Osteocyte (in vitro differentiated cells): Measurements from ENCODE around the gene MID1IP1. TPM values are rescaled to one million over a fixed set of nuclear protein-coding genes. Genes with fewer than 3 reads are reported as not detected.

Source experiments
- DNase-seq: peaks from one replicate; pipeline ENCODE4 v3.0.0; 2021; ENCODE audit warnings: mixed read lengths; ENCODE audit not compliant: unreplicated experiment; ENCODE audit errors: extremely low spot score
- H3K27ac Mint-ChIP-seq: one replicate; pipeline ENCODE4 v1.8.0; 2021; ENCODE audit warnings: mild to moderate bottlenecking, mixed read lengths; ENCODE audit not compliant: unreplicated experiment
- H3K27me3 Mint-ChIP-seq: one replicate; pipeline ENCODE4 v1.8.0; 2021; ENCODE audit warnings: mixed read lengths; ENCODE audit not compliant: unreplicated experiment
- H3K36me3 Mint-ChIP-seq: one replicate; pipeline ENCODE4 v1.8.0; 2021; ENCODE audit warnings: mixed read lengths; ENCODE audit not compliant: unreplicated experiment
- H3K4me1 Mint-ChIP-seq: one replicate; pipeline ENCODE4 v1.8.0; 2021; ENCODE audit warnings: mixed read lengths; ENCODE audit not compliant: unreplicated experiment
- H3K4me3 Mint-ChIP-seq: one replicate; pipeline ENCODE4 v1.8.0; 2021; ENCODE audit warnings: mild to moderate bottlenecking, moderate library complexity, mixed read lengths; ENCODE audit not compliant: unreplicated experiment
- H3K9me3 Mint-ChIP-seq: one replicate; pipeline ENCODE4 v1.8.0; 2021; ENCODE audit warnings: mixed read lengths; ENCODE audit not compliant: unreplicated experiment
- long read RNA-seq: library from polyadenylated mRNA; unstranded; transcript quantifications from one replicate; pipeline ENCODE4 v2.0.0, GENCODE V29; 2021
- total RNA-seq: library from RNA; stranded (reverse); gene quantifications from 2 replicates; pipeline ENCODE4 v1.2.1, GENCODE V29; 2021
- TF ChIP-seq, protein P1 (sequence below): fragments of 200-600 bp; sonication (generic); IDR thresholded peaks from 2 replicates; pipeline ENCODE4 v1.5.0; 2021; ENCODE audit warnings: antibody characterized with exemption, mild to moderate bottlenecking, moderate library complexity

Gene MID1IP1, protein sequence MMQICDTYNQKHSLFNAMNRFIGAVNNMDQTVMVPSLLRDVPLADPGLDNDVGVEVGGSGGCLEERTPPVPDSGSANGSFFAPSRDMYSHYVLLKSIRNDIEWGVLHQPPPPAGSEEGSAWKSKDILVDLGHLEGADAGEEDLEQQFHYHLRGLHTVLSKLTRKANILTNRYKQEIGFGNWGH
- total RNA-seq, result 25.6 and 26.7 TPM in 2 replicates
- long read RNA-seq, result 0 reads

- no peaks in the 10 kb centered on the region for H3K36me3 Mint-ChIP-seq
- H3K4me3 Mint-ChIP-seq, result peak within 1 kb of the TSS; percentile 89
- TF ChIP-seq, protein P1, sequence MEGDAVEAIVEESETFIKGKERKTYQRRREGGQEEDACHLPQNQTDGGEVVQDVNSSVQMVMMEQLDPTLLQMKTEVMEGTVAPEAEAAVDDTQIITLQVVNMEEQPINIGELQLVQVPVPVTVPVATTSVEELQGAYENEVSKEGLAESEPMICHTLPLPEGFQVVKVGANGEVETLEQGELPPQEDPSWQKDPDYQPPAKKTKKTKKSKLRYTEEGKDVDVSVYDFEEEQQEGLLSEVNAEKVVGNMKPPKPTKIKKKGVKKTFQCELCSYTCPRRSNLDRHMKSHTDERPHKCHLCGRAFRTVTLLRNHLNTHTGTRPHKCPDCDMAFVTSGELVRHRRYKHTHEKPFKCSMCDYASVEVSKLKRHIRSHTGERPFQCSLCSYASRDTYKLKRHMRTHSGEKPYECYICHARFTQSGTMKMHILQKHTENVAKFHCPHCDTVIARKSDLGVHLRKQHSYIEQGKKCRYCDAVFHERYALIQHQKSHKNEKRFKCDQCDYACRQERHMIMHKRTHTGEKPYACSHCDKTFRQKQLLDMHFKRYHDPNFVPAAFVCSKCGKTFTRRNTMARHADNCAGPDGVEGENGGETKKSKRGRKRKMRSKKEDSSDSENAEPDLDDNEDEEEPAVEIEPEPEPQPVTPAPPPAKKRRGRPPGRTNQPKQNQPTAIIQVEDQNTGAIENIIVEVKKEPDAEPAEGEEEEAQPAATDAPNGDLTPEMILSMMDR, result no peak
- H3K27me3 Mint-ChIP-seq, result no peaks in the 10 kb centered on the region
- peak; percentile 93 for DNase-seq
- no peaks in the 10 kb centered on the region for H3K9me3 Mint-ChIP-seq
- peak within 1 kb of the TSS; percentile 98 for H3K27ac Mint-ChIP-seq
- peaks cover 32% of the 10 kb centered on the region for H3K4me1 Mint-ChIP-seq
Measured at GRCh38 chrX:38800981-38801845, at the start of gene MID1IP1. Gene MID1IP1, plus strand, starts transcription at chrX:38801459. Its CDS starts 3,488 bp downstream, at chrX:38804947.

- Mint-ChIP-seq H3K27ac (no peak overlapping the region), H3K4me3 (no peak overlapping the region), H3K27me3 (peaks cover 3% of the 10 kb centered on the region), H3K36me3 (no peaks in the 10 kb centered on the region), H3K4me1 (no peaks in the 10 kb centered on the region), H3K9me3 (peaks cover 7% of the 10 kb centered on the region)
- no peak for DNase-seq
- TF ChIP-seq, protein P1, result peak; percentile 65
Measured at GRCh38 chrX:38754102-38754790, 47.0 kb upstream of the MID1IP1 start.

DNA sequence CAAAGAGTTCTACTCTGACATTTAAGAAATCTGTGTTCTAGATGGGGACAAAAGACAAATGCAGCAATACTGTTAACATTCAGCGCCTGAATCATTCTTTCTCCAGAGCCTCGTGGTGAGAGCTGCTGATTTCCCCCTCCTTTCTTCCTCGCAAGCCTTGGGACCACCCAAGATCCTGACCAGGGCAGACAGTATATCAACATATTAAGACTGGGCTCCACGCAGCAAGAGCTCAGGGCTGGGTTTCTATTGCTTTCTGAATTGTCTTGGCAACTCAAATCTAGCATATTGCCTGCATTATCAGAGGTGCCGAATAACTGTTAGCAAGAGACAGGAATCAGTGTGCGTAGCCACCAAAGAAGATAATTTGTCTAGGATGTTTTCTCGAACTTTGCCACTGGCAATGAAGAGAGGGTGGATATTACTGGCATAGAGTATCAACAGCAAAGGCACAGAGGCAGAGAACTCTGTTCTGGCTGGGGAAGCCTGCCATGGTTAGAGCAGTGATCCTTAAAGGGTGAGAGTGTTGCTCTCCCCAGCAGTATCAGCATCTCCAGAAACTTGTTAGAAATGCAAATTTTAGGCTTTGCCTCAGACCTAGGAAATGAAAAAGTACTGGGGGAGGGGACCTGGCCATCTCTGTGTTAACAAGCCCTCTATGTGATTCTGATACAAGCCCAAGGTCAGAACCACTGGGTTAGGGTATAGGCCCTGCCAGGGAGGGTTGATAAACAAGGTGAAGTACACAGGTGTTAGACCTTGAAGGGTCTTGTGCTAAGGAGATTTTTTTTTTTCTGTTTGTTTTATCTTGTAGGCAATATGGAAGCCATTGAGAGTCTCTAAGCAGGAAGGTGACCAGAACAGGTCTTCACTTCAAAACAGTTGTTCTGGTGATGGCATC, 46.2 kb upstream of the MID1IP1 start:
- H3K27me3 Mint-ChIP-seq, result peaks cover 3% of the 10 kb centered on the region
- H3K9me3 Mint-ChIP-seq, result peaks cover 4% of the 10 kb centered on the region
- TF ChIP-seq, protein P1, result no peak
- no peak overlapping the region for H3K27ac Mint-ChIP-seq
- H3K4me3 Mint-ChIP-seq, result no peak overlapping the region
- no peak for DNase-seq
- H3K4me1 Mint-ChIP-seq, result no peaks in the 10 kb centered on the region
- H3K36me3 Mint-ChIP-seq, result no peaks in the 10 kb centered on the region

DNA sequence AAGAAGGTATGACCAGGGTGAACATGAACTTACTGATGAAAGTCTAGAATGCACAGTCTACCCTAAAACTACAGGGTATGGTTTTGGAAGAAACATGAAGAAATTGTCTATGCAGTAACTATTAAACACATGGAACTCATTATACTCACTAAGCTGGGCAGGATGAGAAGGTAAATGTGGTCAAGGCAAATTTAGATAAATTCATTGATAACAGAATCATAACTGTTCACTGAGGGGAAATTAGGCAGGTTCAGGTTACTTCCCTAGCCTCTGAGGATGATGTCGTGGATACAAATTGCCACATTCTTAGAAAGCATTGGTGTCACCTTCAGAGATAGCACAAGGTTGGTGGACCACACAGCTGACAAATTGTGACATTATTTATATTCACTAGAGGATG, 40.4 kb upstream of the MID1IP1 start:
- Mint-ChIP-seq H3K4me3 (no peak overlapping the region), H3K9me3 (peaks cover 9% of the 10 kb centered on the region), H3K27ac (no peak overlapping the region), H3K4me1 (no peaks in the 10 kb centered on the region), H3K36me3 (no peaks in the 10 kb centered on the region), H3K27me3 (peaks cover 5% of the 10 kb centered on the region)
- TF ChIP-seq, protein P1, result no peak
- no peak for DNase-seq
